Mesenchymal stem cell (in vitro differentiated cells and primary cell): ENCODE results near the gene C17orf50.

Experiments used
- DNase-seq: peaks from one replicate; pipeline ENCODE4 v3.0.0-alpha.2; 2013
- H2AFZ ChIP-seq: one replicate; pipeline ENCODE4 v1.6.1; 2013; ENCODE audit warnings: low read depth, mild to moderate bottlenecking, control low read depth, inconsistent platforms, low read length, moderate library complexity
- H2AK5ac ChIP-seq: 2 replicates; pipeline ENCODE4 v1.6.1; 2013; ENCODE audit warnings: low read length, moderate library complexity, mild to moderate bottlenecking, inconsistent platforms; ENCODE audit not compliant: severe bottlenecking
- H2BK120ac ChIP-seq: one replicate; pipeline ENCODE4 v1.6.1; 2013; ENCODE audit warnings: low read depth, mild to moderate bottlenecking, inconsistent platforms, low read length, moderate library complexity
- H2BK12ac ChIP-seq, 2 experiments: one replicate each; pipeline ENCODE4 v1.6.1; 2013; ENCODE audit warnings: inconsistent platforms in 2 of 2, low read length in 2 of 2, mild to moderate bottlenecking in 2 of 2, moderate library complexity in 2 of 2, control low read depth in 1 of 2
- H2BK15ac ChIP-seq: one replicate; pipeline ENCODE4 v1.6.1; 2013; ENCODE audit warnings: mild to moderate bottlenecking, low read depth, inconsistent platforms; ENCODE audit not compliant: poor library complexity, severe bottlenecking
- H2BK5ac ChIP-seq: 2 replicates; pipeline ENCODE4 v1.6.1; 2013; ENCODE audit warnings: low read depth, mild to moderate bottlenecking, low read length, control low read depth, inconsistent platforms; ENCODE audit not compliant: poor library complexity, severe bottlenecking
- H3K14ac ChIP-seq, 2 experiments: one replicate each; pipeline ENCODE4 v1.6.1; 2013; ENCODE audit warnings: inconsistent platforms in 2 of 2, low read length in 2 of 2, control low read depth in 1 of 2, mild to moderate bottlenecking in 1 of 2, moderate library complexity in 1 of 2
- H3K18ac ChIP-seq, 2 experiments: one replicate each; pipeline ENCODE4 v1.6.1; 2013; ENCODE audit warnings: inconsistent platforms in 2 of 2, low read length in 2 of 2, control low read depth in 1 of 2, low read depth in 1 of 2, mild to moderate bottlenecking in 1 of 2
- H3K23ac ChIP-seq, 2 experiments: one replicate each; pipeline ENCODE4 v1.6.1; 2013; ENCODE audit warnings: inconsistent platforms in 2 of 2, low read length in 2 of 2, mild to moderate bottlenecking in 2 of 2, moderate library complexity in 2 of 2, control low read depth in 1 of 2
- H3K27ac ChIP-seq: 2 replicates; pipeline ENCODE4 v1.5.1; 2013; ENCODE audit warnings: mild to moderate bottlenecking, moderate library complexity, low read length, control low read depth, inconsistent platforms; ENCODE audit not compliant: poor library complexity, severe bottlenecking
- H3K27me3 ChIP-seq, 2 experiments: 2 replicates each; pipeline versions ENCODE4 v1.6.1 to v1.7.0; 2013; ENCODE audit warnings: low read length in 2 of 2, mild to moderate bottlenecking in 2 of 2, moderate library complexity in 2 of 2, control low read depth in 1 of 2, inconsistent platforms in 1 of 2; ENCODE audit not compliant: control insufficient read depth in 1 of 2, insufficient read depth in 1 of 2
- H3K36me3 ChIP-seq, 2 experiments: 2 replicates each; pipeline versions ENCODE4 v1.6.1 to v1.7.0; 2013; ENCODE audit warnings: low read length in 2 of 2, control low read depth in 1 of 2, inconsistent platforms in 1 of 2, low read depth in 1 of 2, mild to moderate bottlenecking in 1 of 2; ENCODE audit not compliant: insufficient read depth in 2 of 2, control insufficient read depth in 1 of 2
- H3K4ac ChIP-seq, 2 experiments: one replicate each; pipeline ENCODE4 v1.6.1; 2013; ENCODE audit warnings: inconsistent platforms in 2 of 2, low read length in 2 of 2, mild to moderate bottlenecking in 2 of 2, moderate library complexity in 2 of 2, control low read depth in 1 of 2, low read depth in 1 of 2
- H3K4me1 ChIP-seq: 2 replicates; pipeline ENCODE4 v1.6.1; 2013; ENCODE audit warnings: low read depth, low read length, control low read depth; ENCODE audit not compliant: control insufficient read depth, insufficient read depth
- H3K4me2 ChIP-seq: 2 replicates; pipeline ENCODE4 v1.6.1; 2013; ENCODE audit warnings: low read length, mild to moderate bottlenecking, inconsistent platforms; ENCODE audit not compliant: poor library complexity, severe bottlenecking
- H3K4me3 ChIP-seq, 2 experiments: 2 replicates each; pipeline versions ENCODE4 v1.5.1 to v1.7.0; 2013; ENCODE audit warnings: low read length in 2 of 2, mild to moderate bottlenecking in 2 of 2, control low read depth in 1 of 2, low read depth in 1 of 2; ENCODE audit not compliant: insufficient read depth in 1 of 2
- H3K79me1 ChIP-seq: replicated peaks from 2 replicates; pipeline ENCODE4 v1.6.1; 2013; ENCODE audit warnings: mild to moderate bottlenecking, control low read depth, low read length, inconsistent platforms; ENCODE audit not compliant: poor library complexity, severe bottlenecking
- H3K9ac ChIP-seq: 2 replicates; pipeline ENCODE4 v1.7.0; 2013; ENCODE audit warnings: mild to moderate bottlenecking, low read length, moderate library complexity
- H3K9me3 ChIP-seq: 2 replicates; pipeline ENCODE4 v1.7.0; 2013; ENCODE audit warnings: mild to moderate bottlenecking, low read length; ENCODE audit not compliant: control insufficient read depth
- H4K8ac ChIP-seq: one replicate; pipeline ENCODE4 v1.6.1; 2013; ENCODE audit warnings: inconsistent platforms, mild to moderate bottlenecking, low read length, moderate library complexity
- H4K91ac ChIP-seq: one replicate; pipeline ENCODE4 v1.6.1; 2013; ENCODE audit warnings: mild to moderate bottlenecking, low read length, inconsistent platforms
- WGBS: methylation state at CpG from one replicate; pipeline ENCODE4 v1.1.7; 2013; ENCODE audit warnings: mixed read lengths; 5-methylcytosine and 5-hydroxymethylcytosine counted together

C17orf50 gene

GRCh38 chr17:35730400-35731005 is 30.2 kb upstream of the C17orf50 start:
- H3K4me2 ChIP-seq = no peak overlapping the region
- H2AFZ ChIP-seq = no peak overlapping the region
- 72% methylated on average over 10 of the region's 10 CpGs for WGBS
- no peak overlapping the region for H3K4ac ChIP-seq
- no peak overlapping the region for H2AK5ac ChIP-seq
- no peak overlapping the region for H4K91ac ChIP-seq
- H3K27ac ChIP-seq = no peak overlapping the region
- peaks cover 35% of the 10 kb centered on the region for H3K4me1 ChIP-seq
- H3K27me3 ChIP-seq = peaks cover 0 to 42% of the 10 kb centered on the region in 2 experiments
- no peak overlapping the region for H3K14ac ChIP-seq
- no peak overlapping the region for H3K9ac ChIP-seq
- H3K9me3 ChIP-seq = no peaks in the 10 kb centered on the region
- H3K79me1 ChIP-seq = peaks cover 7% of the 10 kb centered on the region
- H3K23ac ChIP-seq = no peak overlapping the region
- no peak overlapping the region for H2BK15ac ChIP-seq
- no peak for DNase-seq
- H4K8ac ChIP-seq = no peak overlapping the region
- peak overlapping the region in 1 of 2 experiments; percentile 69 for H3K4me3 ChIP-seq
- peaks cover 10 to 15% of the 10 kb centered on the region in 2 experiments for H3K36me3 ChIP-seq
- H3K18ac ChIP-seq = no peak overlapping the region
- no peak overlapping the region for H2BK5ac ChIP-seq
- no peak overlapping the region for H2BK120ac ChIP-seq
- H2BK12ac ChIP-seq = no peak overlapping the region

- Histone ChIP-seq H3K27ac (no peak within 1 kb of the TSS), H2AK5ac (peak within 1 kb of the TSS; percentile 49)
- 9% methylated on average over 22 of the region's 44 CpGs for WGBS
Measured at GRCh38 chr17:35731239-35731916, 29.3 kb upstream of the C17orf50 start, which contains the start of gene RASL10B. Gene RASL10B (plus strand): TSS chr17:35731639. CDS start chr17:35735185, 3,546 bp downstream.

GRCh38 chr17:35731917-35732805 is 28.5 kb upstream of the C17orf50 start:
- Histone ChIP-seq H3K4me3 (peak overlapping the region; percentile 62 to 70), H2BK5ac (no peak overlapping the region), H4K91ac (no peak overlapping the region), H3K27me3 (peaks cover 0 to 42% of the 10 kb centered on the region in 2 experiments), H3K9ac (no peak overlapping the region), H3K4me2 (peak overlapping the region; percentile 69), H3K4me1 (peaks cover 24% of the 10 kb centered on the region), H3K79me1 (peaks cover 7% of the 10 kb centered on the region), H2BK120ac (peak overlapping the region; percentile 56), H3K4ac (peak overlapping the region in 1 of 2 experiments; percentile 86), H3K9me3 (no peaks in the 10 kb centered on the region), H3K18ac (peak overlapping the region in 1 of 2 experiments; percentile 85), H2BK15ac (no peak overlapping the region), H3K27ac (no peak overlapping the region), H2AK5ac (no peak overlapping the region), H2AFZ (peak overlapping the region; percentile 60), H3K23ac (peak overlapping the region in 1 of 2 experiments; percentile 78), H3K14ac (peak overlapping the region in 1 of 2 experiments; percentile 53), H2BK12ac (peak overlapping the region in 1 of 2 experiments; percentile 26), H4K8ac (no peak overlapping the region), H3K36me3 (peaks cover 10% of the 10 kb centered on the region in 2 experiments)
- DNase-seq = peak; percentile 33
- WGBS = 8% methylated on average over 26 of the region's 47 CpGs

More at GRCh38 chr17:35731239-35731916, 29.3 kb upstream of the C17orf50 start, which contains the start of gene RASL10B:
- peak within 1 kb of the TSS in 1 of 2 experiments; percentile 85 for H3K23ac ChIP-seq
- H3K18ac ChIP-seq = peak within 1 kb of the TSS; percentile 26 to 85
- H3K27me3 ChIP-seq = peaks cover 0 to 42% of the 10 kb centered on the region in 2 experiments
- H3K4me2 ChIP-seq = peak within 1 kb of the TSS; percentile 69
- peak within 1 kb of the TSS; percentile 44 to 93 for H2BK12ac ChIP-seq
- peak within 1 kb of the TSS; percentile 70 for H4K91ac ChIP-seq
- H2BK120ac ChIP-seq = peak within 1 kb of the TSS; percentile 56
- H3K14ac ChIP-seq = peak within 1 kb of the TSS in 1 of 2 experiments; percentile 86
- H3K9me3 ChIP-seq = no peaks in the 10 kb centered on the region
- H3K4me3 ChIP-seq = peak within 1 kb of the TSS; percentile 69 to 70
- DNase-seq = peak; percentile 54
- H3K9ac ChIP-seq = peak within 1 kb of the TSS; percentile 58
- H2BK5ac ChIP-seq = no peak within 1 kb of the TSS
- H2AFZ ChIP-seq = peak within 1 kb of the TSS; percentile 60
- peaks cover 7% of the 10 kb centered on the region for H3K79me1 ChIP-seq
- peak within 1 kb of the TSS; percentile 83 for H2BK15ac ChIP-seq
- peak within 1 kb of the TSS in 1 of 2 experiments; percentile 95 for H3K4ac ChIP-seq
- peaks cover 10% of the 10 kb centered on the region in 2 experiments for H3K36me3 ChIP-seq
- H4K8ac ChIP-seq = peak within 1 kb of the TSS; percentile 10
- peaks cover 30% of the 10 kb centered on the region for H3K4me1 ChIP-seq
